IMR-90 (cell line): ENCODE data around the gene GNPTG. TPM values are rescaled to one million over a fixed set of nuclear protein-coding genes. Genes with fewer than 3 reads are reported as not detected.

Experiments
- ATAC-seq: fragments of 200-7000 bp; cut with Tn5 transposase; 2 replicates; pipeline ENCODE4 v1.9.1; 2020; ENCODE audit warnings: low read depth, mild to moderate bottlenecking, moderate library complexity
- BruUV-seq: library from RNA; stranded (reverse); fragments of 400-500 nt; replicated peaks from 2 replicates; lab custom pipeline; 2021; lab: Mats Ljungman, UMichigan
- CTCF ChIA-PET: fragments of 300-600 bp; formaldehyde crosslinking; extraction: SDS; loops from one replicate; lab custom pipeline; 2021; ENCODE audit warnings: antibody characterized with exemption; lab: Yijun Ruan, JAX
- POLR2A ChIA-PET: fragments of 300-600 bp; sonication (Branson Sonifier 250); formaldehyde crosslinking; loops from one replicate; lab custom pipeline; 2022; ENCODE audit warnings: antibody characterized with exemption; ENCODE audit not compliant: unreplicated experiment; lab: Charles Lee
- DNase-seq: peaks from one replicate; pipeline ENCODE4 v3.0.0; 2013
- H2AFZ ChIP-seq: replicated peaks from 2 replicates; pipeline ENCODE3; 2013; ENCODE audit warnings: low read length, mild to moderate bottlenecking; ENCODE audit not compliant: poor library complexity
- H2AK5ac ChIP-seq: 2 replicates; pipeline ENCODE4 v1.6.1; 2013; ENCODE audit warnings: low read depth, low read length, inconsistent platforms
- H2AK9ac ChIP-seq: replicated peaks from 2 replicates; pipeline ENCODE3; 2013; ENCODE audit warnings: mild to moderate bottlenecking, low read depth, low read length, moderate library complexity; ENCODE audit not compliant: poor library complexity
- H2BK120ac ChIP-seq: 2 replicates; pipeline ENCODE4 v1.6.1; 2013; ENCODE audit warnings: low read depth, low read length, inconsistent platforms
- H2BK15ac ChIP-seq: 3 replicates; pipeline ENCODE4 v1.6.1; 2013; ENCODE audit warnings: low read depth, low read length, inconsistent platforms
- H2BK20ac ChIP-seq: 2 replicates; pipeline ENCODE4 v1.6.1; 2013; ENCODE audit warnings: low read depth, mild to moderate bottlenecking, inconsistent platforms, low read length, moderate library complexity
- H2BK5ac ChIP-seq: 2 replicates; pipeline ENCODE4 v1.6.1; 2013; ENCODE audit warnings: mild to moderate bottlenecking, low read depth, low read length, inconsistent platforms; ENCODE audit not compliant: poor library complexity, severe bottlenecking
- H3K14ac ChIP-seq: replicated peaks from 2 replicates; pipeline ENCODE4 v1.6.1; 2013; ENCODE audit warnings: low read depth, low read length, inconsistent platforms
- H3K18ac ChIP-seq: 2 replicates; pipeline ENCODE4 v1.6.1; 2013; ENCODE audit warnings: low read depth, low read length, control low read depth
- H3K23ac ChIP-seq: 2 replicates; pipeline ENCODE4 v1.6.1; 2013; ENCODE audit warnings: low read depth, low read length, inconsistent platforms
- H3K27ac ChIP-seq: 2 replicates; pipeline ENCODE4 v1.5.1; 2013; ENCODE audit warnings: mild to moderate bottlenecking, control low read depth, low read length; ENCODE audit not compliant: insufficient read depth
- H3K27me3 ChIP-seq: 2 replicates; pipeline ENCODE4 v1.6.1; 2013; ENCODE audit warnings: low read length; ENCODE audit not compliant: control insufficient read depth, insufficient read depth
- H3K36me3 ChIP-seq: 2 replicates; pipeline ENCODE4 v1.6.1; 2013; ENCODE audit warnings: low read length, mixed read lengths; ENCODE audit not compliant: control insufficient read depth, insufficient read depth
- H3K4ac ChIP-seq: 2 replicates; pipeline ENCODE4 v1.6.1; 2013; ENCODE audit warnings: low read depth, low read length, inconsistent platforms
- H3K4me1 ChIP-seq: 2 replicates; pipeline ENCODE4 v1.6.1; 2013; ENCODE audit warnings: low read length, mixed read lengths; ENCODE audit not compliant: control insufficient read depth, insufficient read depth
- H3K4me2 ChIP-seq: 2 replicates; pipeline ENCODE4 v1.6.1; 2013; ENCODE audit warnings: low read depth, mild to moderate bottlenecking, control low read depth, low read length, moderate library complexity
- H3K4me3 ChIP-seq: 2 replicates; pipeline ENCODE4 v1.5.1; 2013; ENCODE audit warnings: low read depth, mild to moderate bottlenecking, control low read depth, low read length, moderate library complexity; ENCODE audit not compliant: insufficient read depth
- H3K56ac ChIP-seq: 2 replicates; pipeline ENCODE4 v1.6.1; 2013; ENCODE audit warnings: low read length, inconsistent platforms; ENCODE audit not compliant: insufficient read depth; ENCODE audit errors: extremely low read depth
- H3K79me1 ChIP-seq, 2 experiments: 2 replicates each; pipeline ENCODE4 v1.6.1; 2013; ENCODE audit warnings: low read length in 2 of 2, inconsistent platforms in 1 of 2, low read depth in 1 of 2
- H3K9ac ChIP-seq: 2 replicates; pipeline ENCODE4 v1.6.1; 2013; ENCODE audit warnings: low read depth, low read length, control low read depth
- H3K9me1 ChIP-seq: 2 replicates; pipeline ENCODE4 v1.6.1; 2013; ENCODE audit warnings: low read length, inconsistent platforms; ENCODE audit not compliant: insufficient read depth
- H3K9me3 ChIP-seq: 2 replicates; pipeline ENCODE4 v1.6.1; 2013; ENCODE audit warnings: low read length; ENCODE audit not compliant: control insufficient read depth, insufficient read depth
- H4K20me1 ChIP-seq: 2 replicates; pipeline ENCODE4 v1.6.1; 2013; ENCODE audit warnings: low read length, inconsistent platforms; ENCODE audit not compliant: insufficient read depth
- H4K5ac ChIP-seq: 2 replicates; pipeline ENCODE4 v1.6.1; 2013; ENCODE audit warnings: mild to moderate bottlenecking, low read depth, low read length, control low read depth
- H4K8ac ChIP-seq, 2 experiments: 2 replicates each; pipeline ENCODE4 v1.6.1; 2013; ENCODE audit warnings: low read depth in 2 of 2, low read length in 2 of 2, control low read depth in 1 of 2, inconsistent platforms in 1 of 2
- H4K91ac ChIP-seq: 2 replicates; pipeline ENCODE4 v1.6.1; 2013; ENCODE audit warnings: low read depth, low read length, inconsistent platforms; ENCODE audit not compliant: insufficient read depth
- FOS ChIP-seq: fragments of 150-350 bp; IDR thresholded peaks from 2 replicates; pipeline ENCODE4 v1.6.1; 2016; ENCODE audit warnings: low read depth, low read length
- MAZ ChIP-seq: IDR thresholded peaks from 2 replicates; pipeline ENCODE4 v1.6.1; 2012; ENCODE audit warnings: low read depth, mild to moderate bottlenecking, low read length, improper control_type of control experiment, moderate library complexity, borderline replicate concordance
- MXI1 ChIP-seq: IDR thresholded peaks from 2 replicates; pipeline ENCODE4 v1.6.1; 2012; ENCODE audit warnings: low read depth, mild to moderate bottlenecking, low read length, moderate library complexity, borderline replicate concordance
- SMC3 ChIP-seq: fragments of 150-350 bp; IDR thresholded peaks from 2 replicates; pipeline ENCODE4 v1.6.1; 2016; ENCODE audit warnings: low read depth, mild to moderate bottlenecking, antibody characterized with exemption, low read length, moderate library complexity
- WGBS, 2 experiments: methylation state at CpG; one replicate each; pipeline versions ENCODE4 v1.1.5 to v1.1.7; 2013; ENCODE audit warnings: missing lambda C conversion rate in 2 of 2; ENCODE audit not compliant: insufficient read length in 1 of 2; ENCODE audit errors: extremely low coverage in 2 of 2; 5-methylcytosine and 5-hydroxymethylcytosine counted together
- dilution Hi-C: fragments of 300-500 bp; cut with HindIII; formaldehyde crosslinking; loops from one replicate; pipeline ENCODE4 v1.14.3; 2018; ENCODE audit warnings: low sequenced_read_pairs; ENCODE audit not compliant: unreplicated experiment
- in situ Hi-C: fragments of 300-500 bp; cut with MboI; formaldehyde crosslinking; loops from 3 replicates; pipeline ENCODE4 v1.14.3; 2019; ENCODE audit warnings: low sequenced_read_pairs, inconsistent platforms, mixed read lengths
- intact Hi-C: fragments of 100-400 bp; cut with micrococcal nuclease; formaldehyde crosslinking; loops from 2 replicates; pipeline ENCODE4 v1.10.0; 2022
- polyA plus RNA-seq, 3 experiments: library from polyadenylated mRNA; depleted of rRNA; stranded (reverse); fragments of >200 nt; gene quantifications; 2 replicates each; pipeline ENCODE4 v1.2.3, GENCODE V29; 2012; ENCODE audit warnings: low replicate concordance in 1 of 3
- total RNA-seq: library from RNA; depleted of rRNA; stranded (reverse); fragments of >200 nt; gene quantifications from 2 replicates; pipeline ENCODE4 v1.2.3, GENCODE V29; 2012

The GNPTG gene
- total and polyA plus RNA-seq, 2 of the 4 experiments (the other 2 are of a cell fraction) = 14.9 to 70.8 TPM

- CTCF ChIA-PET = no interaction called here
- no peak for ATAC-seq
Measured at GRCh38 chr16:1326391-1326790, 25.3 kb upstream of the GNPTG start.

More at GRCh38 chr16:1326391-1326790, 25.3 kb upstream of the GNPTG start:
- H4K8ac ChIP-seq = no peak overlapping the region
- no peak overlapping the region for H3K4me3 ChIP-seq
- peaks cover 3% of the 10 kb centered on the region; the same call in 1 of the 2 replicates for H3K9me3 ChIP-seq
- dilution Hi-C loops (no loop called here), intact Hi-C loops (no loop called here), in situ Hi-C loops (no loop called here)
- H2BK5ac ChIP-seq = no peak overlapping the region
- TF ChIP-seq FOS = no peak
- TF ChIP-seq MAZ = no peak
- TF ChIP-seq SMC3 = no peak
- no peak for TF ChIP-seq MXI1
- no peak overlapping the region for H2AFZ ChIP-seq
- no peaks in the 10 kb centered on the region; the same call in 1 of the 2 replicates for H3K4me1 ChIP-seq
- H3K27me3 ChIP-seq = peaks cover 2% of the 10 kb centered on the region; the same call in 1 of the 2 replicates
- H4K91ac ChIP-seq = no peak overlapping the region
- H3K56ac ChIP-seq = no peak overlapping the region
- no peak overlapping the region for H2AK9ac ChIP-seq
- H2BK15ac ChIP-seq = no peak overlapping the region
- BruUV-seq = no TSS peak
- POLR2A ChIA-PET = interaction anchor here (0.6 kb wide), 1 partner anchor 385 kb away, joined by 3 read pairs; no protein-coding TSS in a partner anchor
- WGBS, 2 experiments = no CpG with 5 or more reads among the region's 17 CpGs
- no peak overlapping the region for H3K4me2 ChIP-seq
- H2AK5ac ChIP-seq = no peak overlapping the region
- H2BK120ac ChIP-seq = no peak overlapping the region
- no peak overlapping the region for H3K4ac ChIP-seq
- no peak overlapping the region for H2BK20ac ChIP-seq
- peaks cover 34% of the 10 kb centered on the region for H3K36me3 ChIP-seq
- H3K9ac ChIP-seq = no peak overlapping the region
- peaks cover 0 to 10% of the 10 kb centered on the region in 2 experiments; a peak in 1 of 4 replicates for H3K79me1 ChIP-seq
- H3K14ac ChIP-seq = no peak overlapping the region
- no peaks in the 10 kb centered on the region for H3K9me1 ChIP-seq
- H3K27ac ChIP-seq = no peak overlapping the region
- peaks cover 30% of the 10 kb centered on the region for H4K20me1 ChIP-seq
- H3K23ac ChIP-seq = no peak overlapping the region
- H3K18ac ChIP-seq = no peak overlapping the region
- H4K5ac ChIP-seq = no peak overlapping the region
- DNase-seq = no peak
